GM23338 (cell line): Measurements from ENCODE around the gene C18orf32.

Source experiments
- CREB1 ChIP-seq: fragments of 250-450 bp; sonication (Bioruptor Pico); IDR thresholded peaks from 2 replicates; pipeline ENCODE4 v1.5.0; 2020; ENCODE audit warnings: low read depth, mild to moderate bottlenecking, moderate library complexity
- ETS1 ChIP-seq: IDR thresholded peaks from 2 replicates; pipeline ENCODE4 v1.6.1; 2016; ENCODE audit warnings: antibody characterized with exemption
- EZH2 ChIP-seq: fragments of 200-600 bp; sonication (generic); IDR thresholded peaks from one replicate; pipeline ENCODE4 v1.8.0; 2017; ENCODE audit warnings: antibody characterized with exemption, mild to moderate bottlenecking, low read depth; ENCODE audit not compliant: unreplicated experiment
- EZH2phosphoT487 ChIP-seq: fragments of 200-600 bp; sonication (generic); IDR thresholded peaks from one replicate; pipeline ENCODE4 v1.8.1; 2018; ENCODE audit warnings: antibody characterized with exemption; ENCODE audit not compliant: unreplicated experiment
- JUNB ChIP-seq: IDR thresholded peaks from one replicate; pipeline ENCODE4 v1.6.1; 2016; ENCODE audit warnings: antibody characterized with exemption; ENCODE audit not compliant: unreplicated experiment
- POLR2AphosphoS5 ChIP-seq: IDR thresholded peaks from 2 replicates; pipeline ENCODE4 v1.6.1; 2016; ENCODE audit warnings: antibody characterized with exemption, low read depth
- REST ChIP-seq: IDR thresholded peaks from one replicate; pipeline ENCODE4 v1.6.1; 2018; ENCODE audit warnings: antibody characterized with exemption; ENCODE audit not compliant: unreplicated experiment
- STAT1 ChIP-seq: IDR thresholded peaks from one replicate; pipeline ENCODE4 v1.6.1; 2016; ENCODE audit warnings: antibody characterized with exemption; ENCODE audit not compliant: unreplicated experiment
- ZNF331 ChIP-seq: fragments of 250-450 bp; sonication (Bioruptor Pico); IDR thresholded peaks from 2 replicates; pipeline ENCODE4 v1.5.0; 2020; ENCODE audit warnings: low read depth, mild to moderate bottlenecking, moderate library complexity
- TF ChIP-seq, protein P1 (sequence below), 2 experiments: fragments of 200-600 bp in 1 of 2; sonication (generic) in 1 of 2; conservative IDR thresholded peaks; 2 replicates each; pipeline versions ENCODE4 v1.5.1 to v1.6.1; 2016 to 2017; ENCODE audit warnings: antibody characterized with exemption in 2 of 2, low read depth in 2 of 2, mild to moderate bottlenecking in 2 of 2, moderate library complexity in 1 of 2
- TF ChIP-seq, protein P2 (sequence below): fragments of 250-450 bp; sonication (Bioruptor Pico); IDR thresholded peaks from 2 replicates; pipeline ENCODE4 v1.5.0; 2020; ENCODE audit warnings: mild to moderate bottlenecking, moderate library complexity

- TF ChIP-seq, protein P1, sequence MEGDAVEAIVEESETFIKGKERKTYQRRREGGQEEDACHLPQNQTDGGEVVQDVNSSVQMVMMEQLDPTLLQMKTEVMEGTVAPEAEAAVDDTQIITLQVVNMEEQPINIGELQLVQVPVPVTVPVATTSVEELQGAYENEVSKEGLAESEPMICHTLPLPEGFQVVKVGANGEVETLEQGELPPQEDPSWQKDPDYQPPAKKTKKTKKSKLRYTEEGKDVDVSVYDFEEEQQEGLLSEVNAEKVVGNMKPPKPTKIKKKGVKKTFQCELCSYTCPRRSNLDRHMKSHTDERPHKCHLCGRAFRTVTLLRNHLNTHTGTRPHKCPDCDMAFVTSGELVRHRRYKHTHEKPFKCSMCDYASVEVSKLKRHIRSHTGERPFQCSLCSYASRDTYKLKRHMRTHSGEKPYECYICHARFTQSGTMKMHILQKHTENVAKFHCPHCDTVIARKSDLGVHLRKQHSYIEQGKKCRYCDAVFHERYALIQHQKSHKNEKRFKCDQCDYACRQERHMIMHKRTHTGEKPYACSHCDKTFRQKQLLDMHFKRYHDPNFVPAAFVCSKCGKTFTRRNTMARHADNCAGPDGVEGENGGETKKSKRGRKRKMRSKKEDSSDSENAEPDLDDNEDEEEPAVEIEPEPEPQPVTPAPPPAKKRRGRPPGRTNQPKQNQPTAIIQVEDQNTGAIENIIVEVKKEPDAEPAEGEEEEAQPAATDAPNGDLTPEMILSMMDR (conservative IDR thresholded peaks at IDR 0.05; ENCODE audit: low read depth in 2 of 2), result no peak
- no peak for TF ChIP-seq EZH2phosphoT487
- TF ChIP-seq POLR2AphosphoS5, result no peak
- TF ChIP-seq REST, result no peak
- TF ChIP-seq STAT1, result no peak
- no peak for TF ChIP-seq EZH2
- TF ChIP-seq CREB1, result no peak
- no peak for TF ChIP-seq JUNB
- TF ChIP-seq, protein P2, sequence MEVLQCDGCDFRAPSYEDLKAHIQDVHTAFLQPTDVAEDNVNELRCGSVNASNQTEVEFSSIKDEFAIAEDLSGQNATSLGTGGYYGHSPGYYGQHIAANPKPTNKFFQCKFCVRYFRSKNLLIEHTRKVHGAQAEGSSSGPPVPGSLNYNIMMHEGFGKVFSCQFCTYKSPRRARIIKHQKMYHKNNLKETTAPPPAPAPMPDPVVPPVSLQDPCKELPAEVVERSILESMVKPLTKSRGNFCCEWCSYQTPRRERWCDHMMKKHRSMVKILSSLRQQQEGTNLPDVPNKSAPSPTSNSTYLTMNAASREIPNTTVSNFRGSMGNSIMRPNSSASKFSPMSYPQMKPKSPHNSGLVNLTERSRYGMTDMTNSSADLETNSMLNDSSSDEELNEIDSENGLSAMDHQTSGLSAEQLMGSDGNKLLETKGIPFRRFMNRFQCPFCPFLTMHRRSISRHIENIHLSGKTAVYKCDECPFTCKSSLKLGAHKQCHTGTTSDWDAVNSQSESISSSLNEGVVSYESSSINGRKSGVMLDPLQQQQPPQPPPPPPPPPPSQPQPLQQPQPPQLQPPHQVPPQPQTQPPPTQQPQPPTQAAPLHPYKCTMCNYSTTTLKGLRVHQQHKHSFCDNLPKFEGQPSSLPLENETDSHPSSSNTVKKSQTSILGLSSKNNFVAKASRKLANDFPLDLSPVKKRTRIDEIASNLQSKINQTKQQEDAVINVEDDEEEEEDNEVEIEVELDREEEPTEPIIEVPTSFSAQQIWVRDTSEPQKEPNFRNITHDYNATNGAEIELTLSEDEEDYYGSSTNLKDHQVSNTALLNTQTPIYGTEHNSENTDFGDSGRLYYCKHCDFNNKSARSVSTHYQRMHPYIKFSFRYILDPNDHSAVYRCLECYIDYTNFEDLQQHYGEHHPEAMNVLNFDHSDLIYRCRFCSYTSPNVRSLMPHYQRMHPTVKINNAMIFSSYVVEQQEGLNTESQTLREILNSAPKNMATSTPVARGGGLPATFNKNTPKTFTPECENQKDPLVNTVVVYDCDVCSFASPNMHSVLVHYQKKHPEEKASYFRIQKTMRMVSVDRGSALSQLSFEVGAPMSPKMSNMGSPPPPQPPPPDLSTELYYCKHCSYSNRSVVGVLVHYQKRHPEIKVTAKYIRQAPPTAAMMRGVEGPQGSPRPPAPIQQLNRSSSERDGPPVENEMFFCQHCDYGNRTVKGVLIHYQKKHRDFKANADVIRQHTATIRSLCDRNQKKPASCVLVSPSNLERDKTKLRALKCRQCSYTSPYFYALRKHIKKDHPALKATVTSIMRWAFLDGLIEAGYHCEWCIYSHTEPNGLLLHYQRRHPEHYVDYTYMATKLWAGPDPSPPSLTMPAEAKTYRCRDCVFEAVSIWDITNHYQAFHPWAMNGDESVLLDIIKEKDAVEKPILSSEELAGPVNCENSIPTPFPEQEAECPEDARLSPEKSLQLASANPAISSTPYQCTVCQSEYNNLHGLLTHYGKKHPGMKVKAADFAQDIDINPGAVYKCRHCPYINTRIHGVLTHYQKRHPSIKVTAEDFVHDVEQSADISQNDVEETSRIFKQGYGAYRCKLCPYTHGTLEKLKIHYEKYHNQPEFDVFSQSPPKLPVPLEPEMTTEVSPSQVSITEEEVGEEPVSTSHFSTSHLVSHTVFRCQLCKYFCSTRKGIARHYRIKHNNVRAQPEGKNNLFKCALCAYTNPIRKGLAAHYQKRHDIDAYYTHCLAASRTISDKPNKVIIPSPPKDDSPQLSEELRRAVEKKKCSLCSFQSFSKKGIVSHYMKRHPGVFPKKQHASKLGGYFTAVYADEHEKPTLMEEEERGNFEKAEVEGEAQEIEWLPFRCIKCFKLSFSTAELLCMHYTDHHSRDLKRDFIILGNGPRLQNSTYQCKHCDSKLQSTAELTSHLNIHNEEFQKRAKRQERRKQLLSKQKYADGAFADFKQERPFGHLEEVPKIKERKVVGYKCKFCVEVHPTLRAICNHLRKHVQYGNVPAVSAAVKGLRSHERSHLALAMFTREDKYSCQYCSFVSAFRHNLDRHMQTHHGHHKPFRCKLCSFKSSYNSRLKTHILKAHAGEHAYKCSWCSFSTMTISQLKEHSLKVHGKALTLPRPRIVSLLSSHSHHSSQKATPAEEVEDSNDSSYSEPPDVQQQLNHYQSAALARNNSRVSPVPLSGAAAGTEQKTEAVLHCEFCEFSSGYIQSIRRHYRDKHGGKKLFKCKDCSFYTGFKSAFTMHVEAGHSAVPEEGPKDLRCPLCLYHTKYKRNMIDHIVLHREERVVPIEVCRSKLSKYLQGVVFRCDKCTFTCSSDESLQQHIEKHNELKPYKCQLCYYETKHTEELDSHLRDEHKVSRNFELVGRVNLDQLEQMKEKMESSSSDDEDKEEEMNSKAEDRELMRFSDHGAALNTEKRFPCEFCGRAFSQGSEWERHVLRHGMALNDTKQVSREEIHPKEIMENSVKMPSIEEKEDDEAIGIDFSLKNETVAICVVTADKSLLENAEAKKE (CRISPR knock-in tag), result no peak
- no peak for TF ChIP-seq ZNF331 (CRISPR knock-in tag)
- no peak for TF ChIP-seq ETS1
These were observed 5.6 kb upstream of the C18orf32 start for GRCh38 chr18:49492694-49493033.
